H1 (cell line): Measurements from ENCODE around the gene COMT. TPM values are rescaled to one million over a fixed set of nuclear protein-coding genes. Genes with fewer than 3 reads are reported as not detected.

ENCODE experiments used
- CTCF ChIA-PET: fragments of 300-600 bp; sonication (Branson Sonifier 250); formaldehyde crosslinking; loops from one replicate; lab custom pipeline; 2021; ENCODE audit not compliant: partially characterized antibody; lab: Charles Lee
- POLR2A ChIA-PET: fragments of 300-600 bp; sonication (Branson Sonifier 250); formaldehyde crosslinking; loops from one replicate; lab custom pipeline; 2021; ENCODE audit warnings: inconsistent platforms; ENCODE audit not compliant: partially characterized antibody; lab: Charles Lee
- DNase-seq, 2 experiments: peaks; one replicate each; pipeline versions ENCODE4 v3.0.0 to v3.0.0-alpha.2; 2010 to 2022; ENCODE audit warnings: low spot score in 2 of 2, low read depth in 1 of 2, mixed read lengths in 1 of 2
- FAIRE-seq: peaks from 2 replicates; lab custom pipeline; 2011; peaks lifted over from hg19 to GRCh38; lab: Jason Lieb, UNC
- H2AFZ ChIP-seq: 2 replicates; pipeline ENCODE4 v1.8.1; 2012; ENCODE audit warnings: low read length, inconsistent platforms
- H2AK5ac ChIP-seq: 2 replicates; pipeline ENCODE4 v1.6.1; 2013; ENCODE audit warnings: low read depth, low read length
- H2BK120ac ChIP-seq: replicated peaks from 2 replicates; pipeline ENCODE3; 2013; ENCODE audit warnings: low read depth, low read length, inconsistent platforms
- H2BK12ac ChIP-seq: 2 replicates; pipeline ENCODE4 v1.6.1; 2013; ENCODE audit warnings: low read depth, low read length
- H2BK15ac ChIP-seq: 2 replicates; pipeline ENCODE4 v1.6.1; 2013; ENCODE audit warnings: low read length
- H2BK20ac ChIP-seq: 2 replicates; pipeline ENCODE4 v1.6.1; 2013; ENCODE audit warnings: low read length
- H2BK5ac ChIP-seq: 2 replicates; pipeline ENCODE4 v1.6.1; 2013; ENCODE audit warnings: low read depth, low read length
- H3K14ac ChIP-seq: 2 replicates; pipeline ENCODE4 v1.6.1; 2013; ENCODE audit warnings: inconsistent platforms; ENCODE audit not compliant: insufficient read length
- H3K18ac ChIP-seq: 2 replicates; pipeline ENCODE4 v1.6.1; 2013; ENCODE audit warnings: low read length; ENCODE audit errors: extremely low read depth
- H3K23ac ChIP-seq: 2 replicates; pipeline ENCODE4 v1.6.1; 2013; ENCODE audit warnings: inconsistent platforms; ENCODE audit not compliant: insufficient read length
- H3K23me2 ChIP-seq: 2 replicates; pipeline ENCODE4 v1.6.1; 2013; ENCODE audit warnings: low read depth, low read length
- H3K27ac ChIP-seq: 2 replicates; pipeline ENCODE4 v1.6.1; 2011; ENCODE audit warnings: low read depth, low read length, inconsistent platforms
- H3K27me3 ChIP-seq, 4 experiments: replicated peaks in 1 of 4; 1 replicate in 1 of 4; 2 replicates in 3 of 4; pipeline versions ENCODE4 v1.6.1 to v1.8.1; 2011 to 2013; ENCODE audit warnings: low read length in 3 of 4, mild to moderate bottlenecking in 3 of 4, inconsistent platforms in 2 of 4, mixed read lengths in 2 of 4, moderate library complexity in 1 of 4; ENCODE audit not compliant: control insufficient read depth in 3 of 4, insufficient read depth in 3 of 4; ENCODE audit errors: extremely low read depth in 1 of 4
- H3K36me3 ChIP-seq, 4 experiments: 2 replicates each; pipeline versions ENCODE4 v1.6.1 to v1.8.1; 2011 to 2013; ENCODE audit warnings: mild to moderate bottlenecking in 4 of 4, low read length in 3 of 4, moderate library complexity in 2 of 4, control low read depth in 1 of 4, inconsistent platforms in 1 of 4; ENCODE audit not compliant: insufficient read depth in 4 of 4, control insufficient read depth in 2 of 4
- H3K4ac ChIP-seq: replicated peaks from 2 replicates; pipeline ENCODE3; 2013; ENCODE audit warnings: low read length, low read depth, mixed read lengths, inconsistent platforms; ENCODE audit not compliant: insufficient read length
- H3K4me1 ChIP-seq, 4 experiments: replicated peaks in 1 of 4; 1 replicate in 1 of 4; 2 replicates in 3 of 4; pipeline versions ENCODE4 v1.6.1 to v1.8.1; 2011 to 2013; ENCODE audit warnings: low read length in 3 of 4, inconsistent platforms in 2 of 4, mixed read lengths in 1 of 4; ENCODE audit not compliant: insufficient read depth in 4 of 4, control insufficient read depth in 3 of 4
- H3K4me2 ChIP-seq, 2 experiments: 2 replicates each; pipeline versions ENCODE4 v1.6.1 to v1.8.1; 2011 to 2013; ENCODE audit warnings: low read depth in 2 of 2, low read length in 2 of 2, control low read depth in 1 of 2, inconsistent platforms in 1 of 2, mild to moderate bottlenecking in 1 of 2; ENCODE audit not compliant: insufficient read depth in 1 of 2
- H3K4me3 ChIP-seq, 4 experiments: fragments of 200-600, 300-600 bp in 1 of 4; sonication (generic), shearing (Covaris generic), sonication (Bioruptor Twin) in 1 of 4; 2 replicates each; pipeline versions ENCODE4 v1.5.1 to v1.8.1; 2011 to 2016; ENCODE audit warnings: low read length in 4 of 4, low read depth in 3 of 4, control low read depth in 2 of 4, inconsistent platforms in 2 of 4, mild to moderate bottlenecking in 2 of 4, mixed read lengths in 1 of 4, moderate library complexity in 1 of 4; ENCODE audit not compliant: insufficient read depth in 2 of 4; ENCODE audit errors: extremely low read depth in 1 of 4
- H3K56ac ChIP-seq: replicated peaks from 2 replicates; pipeline ENCODE3; 2013; ENCODE audit warnings: low read depth, mild to moderate bottlenecking, mixed read lengths, low read length, inconsistent platforms; ENCODE audit not compliant: insufficient read length
- H3K79me1 ChIP-seq: 2 replicates; pipeline ENCODE4 v1.6.1; 2013; ENCODE audit warnings: low read depth, low read length, control low read depth
- H3K79me2 ChIP-seq, 2 experiments: 2 replicates each; pipeline versions ENCODE4 v1.6.1 to v1.8.1; 2012 to 2013; ENCODE audit warnings: low read length in 2 of 2, mild to moderate bottlenecking in 2 of 2, inconsistent platforms in 1 of 2; ENCODE audit not compliant: insufficient read depth in 2 of 2, control insufficient read depth in 1 of 2
- H3K9ac ChIP-seq, 4 experiments: replicated peaks in 1 of 4; 1 replicate in 1 of 4; 2 replicates in 3 of 4; pipeline versions ENCODE4 v1.6.1 to v1.8.1; 2011 to 2013; ENCODE audit warnings: low read depth in 3 of 4, low read length in 3 of 4, control low read depth in 2 of 4, mild to moderate bottlenecking in 2 of 4, moderate library complexity in 2 of 4, inconsistent platforms in 1 of 4; ENCODE audit errors: extremely low read depth in 1 of 4
- H3K9me3 ChIP-seq, 2 experiments: 2 replicates each; pipeline versions ENCODE4 v1.6.1 to v1.8.1; 2012 to 2013; ENCODE audit warnings: mild to moderate bottlenecking in 2 of 2, moderate library complexity in 2 of 2, control low read depth in 1 of 2, inconsistent platforms in 1 of 2, low read depth in 1 of 2, low read length in 1 of 2, mixed read lengths in 1 of 2; ENCODE audit not compliant: insufficient read depth in 2 of 2
- H4K20me1 ChIP-seq, 2 experiments: replicated peaks in 1 of 2; 2 replicates each; pipeline versions ENCODE3 to v1.8.1; 2011 to 2013; ENCODE audit warnings: inconsistent platforms in 2 of 2, low read length in 2 of 2, mild to moderate bottlenecking in 1 of 2; ENCODE audit not compliant: insufficient read depth in 2 of 2, control insufficient read depth in 1 of 2
- H4K5ac ChIP-seq: 2 replicates; pipeline ENCODE4 v1.6.1; 2013; ENCODE audit warnings: low read length, low read depth, mixed read lengths, inconsistent platforms; ENCODE audit not compliant: insufficient read length
- H4K8ac ChIP-seq: 2 replicates; pipeline ENCODE4 v1.8.0; 2013; ENCODE audit warnings: mild to moderate bottlenecking, moderate library complexity, low read length, inconsistent platforms; ENCODE audit not compliant: insufficient read depth; ENCODE audit errors: extremely low read depth
- H4K91ac ChIP-seq: replicated peaks from 2 replicates; pipeline ENCODE3; 2013; ENCODE audit warnings: low read length, mixed read lengths, inconsistent platforms; ENCODE audit not compliant: insufficient read length
- BCL11A ChIP-seq, 2 experiments: IDR thresholded peaks; one replicate each; pipeline ENCODE4 v1.6.1; 2011; ENCODE audit warnings: low read depth in 2 of 2, low read length in 2 of 2, mild to moderate bottlenecking in 2 of 2
- CEBPB ChIP-seq: IDR thresholded peaks from 2 replicates; pipeline ENCODE4 v1.6.1; 2012; ENCODE audit warnings: low read depth, low read length
- CHD2 ChIP-seq: IDR thresholded peaks from 2 replicates; pipeline ENCODE4 v1.6.1; 2012; ENCODE audit warnings: low read length, improper control_type of control experiment
- CTBP2 ChIP-seq: IDR thresholded peaks from 2 replicates; pipeline ENCODE4 v1.7.0; 2011; ENCODE audit warnings: borderline replicate concordance, mild to moderate bottlenecking, moderate library complexity, mixed read lengths, low read length; ENCODE audit not compliant: insufficient read depth, insufficient read length
- GTF2F1 ChIP-seq: IDR thresholded peaks from 2 replicates; pipeline ENCODE4 v1.6.1; 2012; ENCODE audit warnings: low read depth, low read length, improper control_type of control experiment, borderline replicate concordance
- KDM5A ChIP-seq: fragments of 200-600 bp; IDR thresholded peaks from 2 replicates; pipeline ENCODE4 v1.7.1; 2012; ENCODE audit warnings: mild to moderate bottlenecking, low read length, inconsistent platforms, mixed read lengths
- RXRA ChIP-seq: IDR thresholded peaks from 2 replicates; pipeline ENCODE4 v1.6.1; 2011; ENCODE audit warnings: low read depth, mild to moderate bottlenecking, low read length, moderate library complexity; ENCODE audit not compliant: insufficient read depth
- SAP30 ChIP-seq: fragments of 300-600 bp; sonication (generic); IDR thresholded peaks from 2 replicates; pipeline ENCODE4 v1.7.1; 2012; ENCODE audit warnings: low read length, moderate library complexity, mild to moderate bottlenecking, inconsistent platforms; ENCODE audit not compliant: insufficient read depth, insufficient replicate concordance
- SIRT6 ChIP-seq: IDR thresholded peaks from one replicate; pipeline ENCODE4 v1.7.1; 2012; ENCODE audit warnings: low read length, inconsistent platforms
- WGBS, 2 experiments: shearing (Covaris generic) in 1 of 2; methylation state at CpG; one replicate each; pipeline versions ENCODE4 v1.1.6 to v1.1.7; 2013 to 2015; ENCODE audit warnings: low lambda C conversion rate in 2 of 2, mixed read lengths in 2 of 2, inconsistent platforms in 1 of 2, low coverage in 1 of 2, missing lambda C conversion rate in 1 of 2; ENCODE audit not compliant: insufficient replicate concordance in 2 of 2, insufficient coverage in 1 of 2, insufficient read length in 1 of 2; ENCODE audit errors: extremely low coverage in 1 of 2, missing lambda C conversion rate in 1 of 2; 5-methylcytosine and 5-hydroxymethylcytosine counted together
- polyA plus RNA-seq, 7 experiments: library from polyadenylated mRNA; depleted of rRNA in 3 of 7; stranded (reverse) in 5 of 7; unstranded in 2 of 7; fragments of >200 nt in 5 of 7; fragments of 200-250 nt in 2 of 7; gene quantifications; 1 replicate in 5 of 7; 2 replicates in 1 of 7; 4 replicates in 1 of 7; pipeline versions ENCODE4 v1.2.1 to v1.2.3, GENCODE V29; 2011 to 2013; ENCODE audit warnings: missing spikeins in 2 of 7, mixed read lengths in 2 of 7
- total RNA-seq: library from RNA; stranded (reverse); fragmentation: NEBNext Ultra II Directional; extraction: Animal tissue kit (Norgen Biotek cat#: 25700); gene quantifications from 2 replicates; pipeline ENCODE4 v1.2.1, GENCODE V29; 2021
- TF ChIP-seq, protein P1 (sequence below): IDR thresholded peaks from 2 replicates; pipeline ENCODE4 v1.6.1; 2011; ENCODE audit warnings: low read length, improper control_type of control experiment

COMT gene
- total and polyA plus RNA-seq, 2 of the 8 experiments (the other 6 are each of a cell fraction or from before 2014, with no cell fraction given), result 15.2 to 33.7 TPM

DNA sequence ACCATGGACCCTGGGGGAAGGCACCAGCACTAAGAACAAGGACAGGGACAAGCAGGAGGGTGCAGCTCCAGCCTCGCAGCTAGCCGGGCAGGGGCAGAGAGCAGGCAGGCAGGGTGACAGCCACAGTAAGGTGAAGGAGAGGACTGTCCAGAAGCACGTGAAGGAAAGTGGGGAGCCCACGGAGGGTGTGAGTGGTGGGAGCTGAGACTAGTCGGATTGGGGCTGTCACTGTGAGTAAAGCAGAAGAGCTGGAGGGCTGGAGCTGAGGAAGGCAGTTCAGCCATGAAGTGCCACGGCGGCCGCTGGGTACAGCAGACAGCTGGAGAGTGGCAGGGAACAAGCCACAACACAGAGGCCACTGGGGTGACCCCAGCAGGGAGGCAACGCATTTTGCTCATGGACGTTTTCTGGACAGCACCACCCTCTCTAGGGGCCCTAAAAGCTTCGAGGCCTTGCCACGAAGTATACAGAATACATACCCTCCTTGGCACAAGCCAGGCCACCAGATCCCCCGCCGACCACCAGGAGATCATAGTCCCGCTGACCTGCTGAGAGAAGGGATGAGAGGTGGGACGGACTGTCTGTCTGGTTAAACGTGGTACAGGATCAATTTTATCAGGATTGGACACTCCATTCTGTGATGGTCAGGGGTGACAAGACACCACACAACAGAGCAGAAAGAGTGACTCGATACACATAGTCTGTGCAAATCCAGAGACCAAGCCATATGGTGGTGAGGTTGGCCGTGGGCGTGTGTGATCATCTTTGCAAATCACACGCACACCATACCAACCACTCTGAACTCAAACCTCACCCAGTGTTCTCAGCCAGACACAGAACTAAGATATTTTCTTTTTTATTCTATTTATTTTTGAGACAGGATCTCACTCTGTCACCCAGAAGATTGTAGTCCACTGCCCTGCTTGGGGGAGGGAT is 10.8 kb upstream of the COMT start:
- Histone ChIP-seq H3K14ac (no peak overlapping the region), H3K18ac (no peak overlapping the region), H3K79me2 (no peaks in the 10 kb centered on the region), H3K9me3 (no peaks in the 10 kb centered on the region), H3K9ac (no peak overlapping the region), H2BK15ac (no peak overlapping the region), H4K5ac (no peak overlapping the region), H3K23ac (no peak overlapping the region), H3K36me3 (no peaks in the 10 kb centered on the region), H2BK5ac (no peak overlapping the region), H3K4me2 (no peak overlapping the region), H4K8ac (no peak overlapping the region), H3K79me1 (no peaks in the 10 kb centered on the region), H2BK20ac (no peak overlapping the region), H2AFZ (no peak overlapping the region), H3K4ac (no peak overlapping the region), H2BK12ac (no peak overlapping the region), H3K27ac (no peak overlapping the region), H3K27me3 (no peaks in the 10 kb centered on the region), H3K4me1 (no peaks in the 10 kb centered on the region), H3K4me3 (no peak overlapping the region), H3K23me2 (no peaks in the 10 kb centered on the region), H2BK120ac (no peak overlapping the region), H4K91ac (no peak overlapping the region), H3K56ac (no peak overlapping the region), H2AK5ac (no peak overlapping the region), H4K20me1 (peaks cover 0 to 1% of the 10 kb centered on the region in 2 experiments)
- DNase-seq (no peak), FAIRE-seq (no peak)
- ChIA-PET POLR2A (no interaction called here), CTCF (interaction anchor here (0.8 to 1.5 kb wide), 3 partner anchors 12 to 200 kb away, joined by 3 to 4 read pairs (median 3); no protein-coding TSS in a partner anchor)
- TF ChIP-seq BCL11A (IDR thresholded peaks at IDR 0.05; ENCODE audit: low read depth in 2 of 2, low read length in 2 of 2), result no peak
- no peak for TF ChIP-seq SAP30
- TF ChIP-seq KDM5A, result no peak
- no peak for TF ChIP-seq CHD2
- no peak for TF ChIP-seq CEBPB
- TF ChIP-seq, protein P1, sequence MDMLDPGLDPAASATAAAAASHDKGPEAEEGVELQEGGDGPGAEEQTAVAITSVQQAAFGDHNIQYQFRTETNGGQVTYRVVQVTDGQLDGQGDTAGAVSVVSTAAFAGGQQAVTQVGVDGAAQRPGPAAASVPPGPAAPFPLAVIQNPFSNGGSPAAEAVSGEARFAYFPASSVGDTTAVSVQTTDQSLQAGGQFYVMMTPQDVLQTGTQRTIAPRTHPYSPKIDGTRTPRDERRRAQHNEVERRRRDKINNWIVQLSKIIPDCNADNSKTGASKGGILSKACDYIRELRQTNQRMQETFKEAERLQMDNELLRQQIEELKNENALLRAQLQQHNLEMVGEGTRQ, result no peak
- no peak for TF ChIP-seq RXRA
- no peak for TF ChIP-seq CTBP2
- no peak for TF ChIP-seq SIRT6
- TF ChIP-seq GTF2F1, result no peak
- WGBS, 2 experiments, result 87% methylated on average over 21 of the region's 21 CpGs; no CpG with 5 or more reads in 1 of the 2 experiments
